ENCODE measurements around the gene SEC24D.

GRCh38 chr4:118752551-118752950, 83.4 kb downstream of the SEC24D start:
- TF ChIP-seq FOXK2 (IDR thresholded peaks at IDR 0.05) (no peak), FOXM1 (IDR thresholded peaks at IDR 0.05; ENCODE audit: borderline replicate concordance) (no peak), SUZ12 (IDR thresholded peaks at IDR 0.05) (no peak), ELF4 (IDR thresholded peaks at IDR 0.05) (no peak), TARDBP (IDR thresholded peaks at IDR 0.05) (no peak), SP1 (IDR thresholded peaks at IDR 0.05) (no peak), FOXA1 (IDR thresholded peaks at IDR 0.05) (no peak)
